Measurements from ENCODE around the gene SPAG17. TPM values are rescaled to one million over a fixed set of nuclear protein-coding genes. Genes with fewer than 3 reads are reported as not detected.

Gene SPAG17
- total RNA-seq, 1 experiment from 2014 or later = not detected

GRCh38 chr1:117985973-117986372, 199.1 kb downstream of the SPAG17 start:
- Histone ChIP-seq H3K27me3 (ENCODE audit: insufficient read depth, low read length) (peaks cover 37% of the 10 kb centered on the region), H3K9ac (ENCODE audit: low read length) (no peak overlapping the region), H3K79me2 (ENCODE audit: insufficient read depth, low read length) (no peaks in the 10 kb centered on the region), H4K20me1 (ENCODE audit: insufficient read depth) (no peaks in the 10 kb centered on the region), H3K4me2 (ENCODE audit: low read length) (no peak overlapping the region), H2AFZ (ENCODE audit: low read depth, low read length, poor library complexity, severe bottlenecking) (no peak overlapping the region), H3K4me1 (ENCODE audit: control insufficient read depth in 1 of 2, insufficient read depth in 2 of 2, low read length in 2 of 2) (no peaks in the 10 kb centered on the region), H3K9me3 (ENCODE audit: control insufficient read depth in 1 of 2, insufficient read depth in 1 of 2, low read depth in 1 of 2, low read length in 2 of 2) (no peaks in the 10 kb centered on the region), H3K36me3 (ENCODE audit: control insufficient read depth in 1 of 2, insufficient read depth in 2 of 2, low read length in 2 of 2) (no peaks in the 10 kb centered on the region), H3K9me2 (ENCODE audit: insufficient read depth) (no peaks in the 10 kb centered on the region), H3K4me3 (replicated peaks in 1 of 2; ENCODE audit: low read depth in 1 of 2, low read length in 2 of 2) (no peak overlapping the region), H3K27ac (ENCODE audit: low read depth, low read length) (no peak overlapping the region)
- intact Hi-C loops (cut with micrococcal nuclease) = no loop called here
- ChIA-PET RAD21 (ENCODE audit: low non-redundant PET in 1 of 2, low total read pairs in 2 of 2, uncharacterized antibody in 2 of 2, unreplicated experiment in 2 of 2) (no interaction called here), CTCF (no interaction called here), POLR2A (no interaction called here)
- no peak for DNase-seq (ENCODE audit: low read depth, low spot score)
- no TSS peak for BruUV-seq (replicated peaks)
- no peak for ATAC-seq
- TF ChIP-seq SP1 (IDR thresholded peaks at IDR 0.05; ENCODE audit: low read depth) = no peak
- no peak for TF ChIP-seq EZH2phosphoT487 (IDR thresholded peaks at IDR 0.05; ENCODE audit: borderline replicate concordance)
- no peak for TF ChIP-seq ZNF274 (IDR thresholded peaks at IDR 0.05; ENCODE audit: low read depth, low read length)
- no peak for TF ChIP-seq POLR2AphosphoS5 (IDR thresholded peaks at IDR 0.05; ENCODE audit: low read depth, low read length)
- no peak for TF ChIP-seq SRF (IDR thresholded peaks at IDR 0.05; ENCODE audit: low read depth)
- no peak for TF ChIP-seq POLR2A (IDR thresholded peaks at IDR 0.05; ENCODE audit: borderline replicate concordance, extremely low read depth, insufficient read depth, insufficient read length)

GRCh38 chr1:117985239-117985638, 199.8 kb downstream of the SPAG17 start:
- BruUV-seq (replicated peaks) = no TSS peak
- Histone ChIP-seq H3K4me1 (ENCODE audit: control insufficient read depth in 1 of 2, insufficient read depth in 2 of 2, low read length in 2 of 2) (no peaks in the 10 kb centered on the region), H3K27me3 (ENCODE audit: insufficient read depth, low read length) (peaks cover 43% of the 10 kb centered on the region), H4K20me1 (ENCODE audit: insufficient read depth) (no peaks in the 10 kb centered on the region), H3K9ac (ENCODE audit: low read length) (no peak overlapping the region), H2AFZ (ENCODE audit: low read depth, low read length, poor library complexity, severe bottlenecking) (no peak overlapping the region), H3K4me2 (ENCODE audit: low read length) (no peak overlapping the region), H3K9me3 (ENCODE audit: control insufficient read depth in 1 of 2, insufficient read depth in 1 of 2, low read depth in 1 of 2, low read length in 2 of 2) (no peaks in the 10 kb centered on the region), H3K9me2 (ENCODE audit: insufficient read depth) (no peaks in the 10 kb centered on the region), H3K79me2 (ENCODE audit: insufficient read depth, low read length) (no peaks in the 10 kb centered on the region), H3K36me3 (ENCODE audit: control insufficient read depth in 1 of 2, insufficient read depth in 2 of 2, low read length in 2 of 2) (no peaks in the 10 kb centered on the region), H3K27ac (ENCODE audit: low read depth, low read length) (no peak overlapping the region), H3K4me3 (replicated peaks in 1 of 2; ENCODE audit: low read depth in 1 of 2, low read length in 2 of 2) (no peak overlapping the region)
- TF ChIP-seq SP1 (IDR thresholded peaks at IDR 0.05; ENCODE audit: low read depth) (no peak), EZH2phosphoT487 (IDR thresholded peaks at IDR 0.05; ENCODE audit: borderline replicate concordance) (no peak), ZFX (IDR thresholded peaks at IDR 0.05) (no peak), POLR2A (IDR thresholded peaks at IDR 0.05; ENCODE audit: borderline replicate concordance, extremely low read depth, insufficient read depth, insufficient read length) (no peak), EZH2 (IDR thresholded peaks at IDR 0.05) (no peak), JUND (IDR thresholded peaks at IDR 0.05) (no peak), ELF1 (IDR thresholded peaks at IDR 0.05; ENCODE audit: borderline replicate concordance, low read depth) (no peak), YY1 (IDR thresholded peaks at IDR 0.05; ENCODE audit: extremely low read depth, insufficient replicate concordance, low read depth, low read length) (no peak), CBX3 (IDR thresholded peaks at IDR 0.05; ENCODE audit: low read depth) (no peak), CEBPB (IDR thresholded peaks at IDR 0.05; ENCODE audit: low read depth) (no peak)
- TF ChIP-seq, protein P1, sequence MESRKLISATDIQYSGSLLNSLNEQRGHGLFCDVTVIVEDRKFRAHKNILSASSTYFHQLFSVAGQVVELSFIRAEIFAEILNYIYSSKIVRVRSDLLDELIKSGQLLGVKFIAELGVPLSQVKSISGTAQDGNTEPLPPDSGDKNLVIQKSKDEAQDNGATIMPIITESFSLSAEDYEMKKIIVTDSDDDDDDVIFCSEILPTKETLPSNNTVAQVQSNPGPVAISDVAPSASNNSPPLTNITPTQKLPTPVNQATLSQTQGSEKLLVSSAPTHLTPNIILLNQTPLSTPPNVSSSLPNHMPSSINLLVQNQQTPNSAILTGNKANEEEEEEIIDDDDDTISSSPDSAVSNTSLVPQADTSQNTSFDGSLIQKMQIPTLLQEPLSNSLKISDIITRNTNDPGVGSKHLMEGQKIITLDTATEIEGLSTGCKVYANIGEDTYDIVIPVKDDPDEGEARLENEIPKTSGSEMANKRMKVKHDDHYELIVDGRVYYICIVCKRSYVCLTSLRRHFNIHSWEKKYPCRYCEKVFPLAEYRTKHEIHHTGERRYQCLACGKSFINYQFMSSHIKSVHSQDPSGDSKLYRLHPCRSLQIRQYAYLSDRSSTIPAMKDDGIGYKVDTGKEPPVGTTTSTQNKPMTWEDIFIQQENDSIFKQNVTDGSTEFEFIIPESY (IDR thresholded peaks at IDR 0.05; ENCODE audit: extremely low read depth, insufficient replicate concordance, low read length) = no peak
- ChIA-PET POLR2A (no interaction called here), CTCF (no interaction called here), RAD21 (ENCODE audit: low non-redundant PET in 1 of 2, low total read pairs in 2 of 2, uncharacterized antibody in 2 of 2, unreplicated experiment in 2 of 2) (no interaction called here)
- intact Hi-C loops (cut with micrococcal nuclease) = no loop called here
- ATAC-seq (no peak), DNase-seq (ENCODE audit: low read depth, low spot score) (no peak)

Measured in HCT116 (cell line).